ENCODE data around the gene BTG2.

Gene BTG2

DNA sequence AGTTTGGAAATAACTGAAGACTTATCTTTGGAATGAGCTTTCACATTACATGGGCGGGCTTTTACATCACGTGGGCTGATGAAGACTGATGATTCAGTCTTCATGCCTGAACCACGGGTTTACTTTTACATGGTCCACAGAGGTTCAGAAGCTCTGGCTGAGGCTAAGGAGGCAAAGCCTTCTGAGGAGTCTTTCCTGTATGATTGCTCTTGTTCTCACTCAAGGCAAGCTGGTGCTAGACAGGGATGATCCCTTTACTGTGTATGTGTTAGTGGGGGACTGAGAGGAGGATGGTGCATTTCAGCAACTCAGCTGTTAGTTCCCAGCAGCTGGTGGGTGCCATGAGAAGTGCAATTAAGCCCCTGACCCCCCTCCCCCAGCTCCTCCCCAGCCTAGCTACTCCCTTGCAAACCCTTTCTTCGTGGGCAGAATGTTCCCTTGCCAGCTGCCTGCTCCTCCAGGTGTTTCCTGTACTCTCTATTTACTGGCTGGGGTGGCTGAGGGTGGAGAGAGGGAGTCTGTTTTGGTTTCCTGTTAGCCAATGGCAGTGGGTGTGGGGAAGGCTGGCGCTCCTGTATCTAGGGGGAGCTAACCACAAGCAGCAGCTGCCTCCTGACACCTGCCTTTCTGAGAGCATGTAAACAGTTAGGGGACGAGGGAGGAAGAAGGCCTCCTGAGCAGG lies 15.4 kb downstream of the BTG2 start:
- DNase-seq = no peak

DNA sequence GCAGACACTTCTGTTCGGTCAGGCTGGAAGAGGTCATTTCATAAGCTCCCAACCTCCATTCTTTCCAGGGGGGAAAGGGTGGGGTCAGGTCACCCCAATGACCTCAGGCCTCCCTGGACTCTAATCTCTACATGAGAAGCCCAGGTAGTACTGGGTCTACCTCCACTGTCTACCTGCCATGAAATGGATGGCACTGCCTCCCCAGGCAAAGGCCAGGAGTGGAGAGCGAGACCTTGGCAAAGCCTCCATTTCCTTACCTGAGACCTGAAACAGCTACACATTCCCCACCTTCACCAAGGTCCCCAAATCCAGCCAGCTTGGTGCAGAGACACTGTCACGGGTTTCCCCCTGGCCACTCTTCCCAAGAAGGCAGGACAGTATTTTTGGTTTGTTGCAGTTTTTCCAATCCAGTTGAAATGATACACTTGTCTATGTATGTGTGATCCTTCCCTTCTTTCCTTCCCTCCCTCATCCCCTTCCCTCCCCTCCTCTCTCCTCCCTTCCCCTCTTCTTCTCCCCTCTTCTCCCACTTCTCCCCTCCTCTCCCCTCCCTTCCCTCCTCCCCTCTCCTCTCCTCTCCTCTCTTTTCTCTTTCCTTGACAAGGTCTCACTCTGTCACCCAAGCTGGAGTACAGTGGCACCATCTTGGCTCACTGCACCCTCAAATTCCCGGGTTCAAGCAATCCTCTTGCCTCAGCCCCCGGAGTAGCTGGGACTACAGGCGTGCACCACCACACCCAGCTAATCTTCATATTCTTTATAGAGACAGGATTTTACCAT lies 16.1 kb downstream of the BTG2 start:
- DNase-seq = no peak

DNA sequence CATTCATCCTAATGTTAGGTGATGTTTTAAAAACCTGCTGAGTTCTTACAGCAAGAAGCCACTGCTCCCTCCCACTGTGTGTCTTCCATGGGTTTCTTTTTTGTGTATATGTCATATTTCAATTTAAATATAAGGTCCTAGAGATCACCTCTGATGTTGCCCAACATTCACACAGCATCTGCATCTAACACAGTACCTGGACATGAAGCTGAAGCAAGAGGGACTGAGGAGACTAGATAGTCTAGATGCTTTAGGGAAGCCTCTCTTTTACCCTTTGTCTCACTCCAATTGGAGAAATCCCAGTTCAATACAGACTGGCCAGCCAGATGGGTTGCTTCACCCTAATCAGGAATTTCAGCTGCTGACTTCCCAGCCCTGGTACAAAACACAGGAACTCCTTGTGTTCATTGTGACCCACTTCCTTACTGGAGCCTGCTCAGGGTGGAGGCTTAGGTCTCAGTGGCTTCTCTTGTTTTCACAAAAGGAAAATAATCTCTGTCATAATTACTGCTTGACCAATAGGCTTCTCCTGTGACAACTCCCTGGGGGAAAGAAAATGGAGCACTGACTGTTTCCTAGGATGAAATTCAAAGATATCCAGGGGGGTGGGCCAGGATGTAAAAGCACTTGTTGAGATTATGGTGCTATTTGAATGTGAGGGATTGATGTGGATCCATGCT lies 17.3 kb downstream of the BTG2 start:
- DNase-seq = no peak

DNA sequence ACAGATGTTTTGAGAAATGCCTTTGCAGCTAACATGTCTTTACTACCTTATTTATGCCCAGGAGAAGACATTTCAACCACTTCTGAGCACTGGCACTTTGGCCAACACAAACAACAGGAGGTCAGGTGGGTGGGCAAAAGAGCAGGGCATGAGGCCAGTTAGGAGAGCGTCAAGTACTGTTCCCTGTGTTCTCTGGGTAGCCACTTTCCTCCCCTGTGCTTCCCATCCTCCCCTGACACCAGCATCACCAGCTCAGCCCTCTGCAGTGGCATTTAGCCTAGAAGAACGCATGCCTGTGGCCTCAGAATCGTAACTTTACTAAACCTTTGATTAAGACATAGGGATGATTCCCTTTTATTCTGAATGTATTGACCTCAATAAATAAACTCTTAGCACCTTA lies 18.3 kb downstream of the BTG2 start:
- no peak for DNase-seq

DNA sequence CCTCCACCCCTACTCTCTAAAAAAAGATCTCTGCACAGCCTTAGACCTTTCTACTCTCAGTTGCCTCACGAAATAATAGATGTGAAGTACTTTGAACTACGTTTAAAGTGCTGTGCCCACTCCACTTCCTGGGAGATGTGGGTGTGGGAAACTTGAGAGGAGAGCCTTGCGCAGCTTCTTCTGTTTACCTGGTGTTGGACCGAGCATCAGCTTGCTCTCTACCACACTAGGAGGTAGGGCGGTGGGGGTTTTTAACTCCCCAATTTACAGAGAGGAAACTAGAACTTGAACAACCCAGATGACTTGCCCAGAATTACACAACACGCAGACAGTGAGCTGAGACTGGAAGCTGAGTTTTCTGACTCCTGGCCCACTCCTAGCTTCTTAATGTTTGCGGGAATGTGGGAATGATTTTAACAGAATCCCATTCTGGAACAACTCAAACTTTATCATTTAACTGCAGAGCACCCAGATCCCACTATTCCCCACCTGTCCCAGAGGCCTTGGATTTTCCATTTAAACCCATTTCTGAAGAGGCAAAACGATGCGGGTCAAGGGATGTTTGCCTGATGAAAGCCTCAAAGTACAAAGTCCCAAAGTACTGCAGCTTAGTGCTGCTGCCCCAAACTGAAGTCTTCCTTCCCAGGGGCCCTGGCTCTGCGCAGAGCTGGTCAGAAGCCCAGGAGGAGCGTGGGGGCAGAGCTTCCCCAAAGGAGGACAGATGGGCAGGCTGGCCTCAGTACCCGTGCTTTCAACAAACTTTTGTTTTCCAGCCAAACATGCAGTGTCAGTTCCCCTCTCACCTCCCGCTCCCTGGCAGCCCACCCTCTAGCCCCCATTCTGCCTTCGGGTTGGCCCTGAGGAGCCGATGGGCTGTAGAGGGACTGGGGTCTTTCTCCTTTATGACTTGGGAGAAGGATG lies 19.0 kb downstream of the BTG2 start:
- DNase-seq = no peak

DNA sequence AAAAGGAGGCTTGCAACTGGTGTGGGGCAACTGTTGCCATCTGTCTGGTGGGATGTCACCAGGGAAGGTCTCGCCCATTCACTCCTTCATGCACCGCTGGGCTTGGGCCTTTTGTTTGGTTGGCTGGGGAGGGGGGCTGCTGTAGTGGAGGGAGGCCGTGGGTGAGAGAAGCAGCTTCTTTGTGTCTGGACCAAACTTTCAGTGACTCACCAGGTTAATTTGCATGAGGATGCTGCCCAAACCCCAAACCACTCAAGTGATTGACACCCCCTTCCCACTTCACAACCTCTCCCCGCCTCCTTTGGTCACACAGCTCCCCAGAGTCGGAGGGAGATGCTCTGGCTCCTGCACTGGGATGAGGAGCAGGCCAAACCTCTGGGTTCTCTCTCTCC lies 19.7 kb downstream of the BTG2 start:
- DNase-seq = no peak

DNA sequence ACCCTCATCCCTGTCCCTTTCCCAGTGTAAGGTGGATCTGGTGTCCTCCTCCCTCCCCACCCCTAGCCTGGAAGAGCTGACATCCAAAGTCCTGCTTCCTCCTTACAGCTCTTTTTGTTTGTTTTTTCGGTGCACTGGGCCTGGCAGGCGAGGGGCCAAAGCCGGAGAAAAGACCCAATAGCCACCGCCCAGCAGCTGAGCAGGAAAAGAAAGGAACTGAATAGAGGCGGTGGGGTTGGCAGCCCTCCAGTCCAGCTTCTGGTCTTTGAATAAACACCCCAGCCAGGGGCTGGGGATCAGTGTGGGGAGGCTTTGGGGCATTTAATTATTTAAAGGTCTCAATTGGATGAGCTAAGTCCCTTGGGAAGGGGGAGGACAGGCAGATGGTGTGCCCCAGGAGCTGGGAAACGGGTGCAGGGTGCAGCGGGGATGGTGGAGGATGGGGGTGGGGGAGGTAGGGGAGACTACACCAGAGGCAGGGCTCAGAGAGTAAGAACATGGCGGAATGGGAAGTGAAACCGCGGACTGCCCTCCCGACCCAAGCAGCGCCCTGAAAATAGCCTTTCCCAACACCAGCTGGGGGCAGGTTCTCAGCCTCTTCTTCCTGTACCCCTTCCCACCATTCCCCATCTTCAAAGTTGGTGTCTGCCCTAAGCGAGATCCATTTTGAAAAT lies 20.2 kb downstream of the BTG2 start:
- DNase-seq = no peak

GRCh38 chr1:203326830-203327683 lies 21.7 kb downstream of the BTG2 start:
- DNase-seq = peak; percentile 97

DNA sequence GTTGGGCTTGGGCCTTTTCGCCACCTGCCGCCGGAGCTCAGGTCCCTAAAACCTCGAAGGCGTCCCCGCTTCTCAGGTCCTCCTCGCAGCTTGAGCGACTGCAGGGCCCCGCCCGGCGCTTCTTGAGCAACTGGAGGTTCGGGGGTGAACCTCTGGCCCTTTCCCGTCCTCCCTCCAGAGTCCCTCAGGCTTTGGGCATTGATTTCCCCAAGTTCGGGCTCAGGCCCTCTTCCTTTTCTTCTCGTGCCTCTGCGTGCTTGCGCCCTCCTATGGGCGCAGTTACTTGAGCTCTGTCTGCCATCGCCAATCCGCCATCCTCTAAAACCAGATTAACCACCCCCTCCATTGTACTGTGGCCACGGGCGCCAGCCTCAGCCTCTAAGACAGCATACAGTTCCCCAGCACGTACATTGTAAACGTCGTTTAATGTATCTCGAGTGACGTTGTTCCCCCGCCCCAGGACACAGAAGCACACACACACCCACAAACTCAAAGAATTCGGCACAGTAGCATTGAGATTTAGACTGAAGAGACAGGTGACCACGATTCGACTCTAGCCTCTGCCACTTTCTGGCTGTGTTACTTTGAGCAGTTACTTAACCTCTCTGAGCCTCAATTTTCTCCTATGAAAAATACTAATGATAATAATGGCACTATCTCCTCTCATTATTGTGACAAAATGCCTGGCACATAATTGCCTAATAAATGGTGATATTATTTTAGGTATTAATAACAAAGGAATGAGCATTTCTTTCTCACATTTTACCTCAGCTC lies 22.6 kb downstream of the BTG2 start:
- DNase-seq = peak; percentile 56

DNA sequence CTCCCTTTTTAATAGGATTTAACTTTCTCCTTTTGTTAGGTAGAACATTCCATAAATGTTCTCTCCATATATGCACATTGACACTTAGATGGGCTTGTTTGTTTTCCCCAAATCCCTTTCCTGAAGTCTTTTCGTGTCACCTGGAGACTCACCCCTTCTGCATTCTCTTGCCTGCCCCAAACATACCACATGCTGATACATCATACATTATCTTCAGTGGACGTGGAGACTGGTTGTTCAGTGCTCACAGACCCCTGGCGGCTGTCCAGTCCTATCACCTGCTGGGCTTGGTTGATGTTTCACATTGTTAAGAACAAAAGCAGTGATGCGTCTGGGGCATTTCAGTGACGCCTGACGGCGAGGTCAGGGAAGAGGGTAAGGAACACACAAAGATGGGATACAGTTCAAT lies 23.4 kb downstream of the BTG2 start:
- DNase-seq = no peak

DNA sequence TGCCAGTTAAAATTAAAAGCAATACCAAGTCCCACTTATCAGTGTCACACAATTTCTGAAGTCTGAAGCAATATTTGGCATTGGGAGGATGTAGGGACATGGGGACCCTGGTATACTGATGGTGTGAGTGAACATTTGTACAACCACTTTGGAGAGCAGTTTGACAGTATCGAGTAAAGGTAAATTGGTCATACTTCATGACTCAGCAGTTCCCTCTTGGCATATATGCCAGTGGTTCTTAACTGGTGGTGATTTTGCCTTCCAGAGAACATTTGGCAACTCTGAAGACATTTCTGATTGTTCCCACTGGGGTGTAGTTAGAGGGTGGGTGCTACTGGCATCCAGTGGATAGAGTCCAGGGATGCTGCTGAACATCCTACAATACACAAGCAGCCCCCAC lies 25.9 kb downstream of the BTG2 start:
- DNase-seq = no peak

DNA sequence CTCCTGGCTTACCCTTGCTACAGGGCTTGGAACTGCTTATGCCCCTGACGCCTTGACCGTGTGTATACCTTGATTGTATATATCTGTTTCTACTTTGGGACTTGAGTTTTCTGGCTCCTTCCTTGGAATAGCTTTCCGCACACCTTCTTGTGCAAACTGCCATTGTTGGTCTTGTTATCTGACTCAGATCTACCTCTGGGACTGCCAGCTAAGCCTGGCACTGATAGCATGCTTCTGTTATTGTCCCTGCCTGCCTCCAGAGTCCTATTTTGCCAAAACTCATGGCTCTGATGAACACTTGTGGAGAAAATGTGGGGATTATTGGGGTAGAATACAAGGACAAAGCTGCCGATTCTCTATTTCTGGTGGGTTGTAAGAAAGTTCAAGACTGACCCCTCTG lies 30.2 kb downstream of the BTG2 start:
- no peak for DNase-seq

DNA sequence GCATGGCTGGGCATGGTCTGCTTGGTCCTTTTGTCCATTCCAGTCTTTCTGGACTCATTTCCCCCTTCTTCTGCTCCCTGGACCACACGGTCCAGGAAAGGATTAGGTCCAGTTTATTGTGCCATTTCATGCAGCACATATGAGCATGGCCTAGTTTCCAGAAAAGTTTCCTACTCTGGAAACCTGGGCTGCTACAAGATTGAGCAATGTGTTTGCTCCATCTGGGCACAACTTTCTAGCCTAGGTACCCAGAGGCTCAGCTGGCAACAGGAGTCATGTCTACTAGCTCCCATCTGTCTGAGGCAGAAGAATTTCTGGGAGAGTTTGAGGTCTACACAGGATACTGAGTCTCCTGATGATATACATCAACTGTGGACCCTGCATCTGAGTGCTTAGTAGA lies 30.8 kb downstream of the BTG2 start:
- no peak for DNase-seq

DNA sequence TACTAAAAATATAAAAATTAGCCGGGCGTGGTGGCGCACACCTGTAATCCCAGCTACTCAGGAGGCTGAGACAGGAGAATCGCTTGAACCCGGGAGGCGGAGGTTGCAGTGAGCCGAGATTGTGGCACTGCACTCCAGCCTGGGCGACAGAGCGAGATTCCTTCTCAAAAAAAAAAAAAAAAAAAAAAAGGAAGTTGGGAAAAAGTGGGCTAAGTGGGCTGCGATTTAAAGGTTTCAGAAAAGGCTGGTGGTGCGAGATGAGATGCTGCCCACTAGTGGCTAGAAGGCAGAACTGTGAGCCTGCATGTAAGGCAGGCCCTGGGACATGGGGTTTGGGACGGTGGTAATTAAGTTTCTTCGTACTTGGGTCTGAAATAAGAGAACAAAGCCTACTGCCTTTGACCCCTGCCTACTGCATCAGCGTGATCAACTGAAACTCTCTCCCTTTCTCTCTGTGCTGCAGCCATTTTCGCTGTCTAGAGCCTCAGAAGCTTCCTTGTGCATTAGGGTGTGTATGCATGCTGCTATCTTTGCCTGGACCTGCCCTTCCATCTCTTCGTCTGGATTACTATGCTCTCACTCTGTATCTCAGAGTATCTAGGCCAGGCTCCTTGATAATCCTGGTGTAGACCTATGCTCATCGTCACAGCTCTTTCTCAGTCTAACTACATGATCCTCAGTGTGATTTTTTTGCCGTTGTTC lies 33.2 kb downstream of the BTG2 start:
- DNase-seq = no peak

- no peak for DNase-seq
Observed at GRCh38 chr1:203340112-203340790, 34.9 kb downstream of the BTG2 start.

DNA sequence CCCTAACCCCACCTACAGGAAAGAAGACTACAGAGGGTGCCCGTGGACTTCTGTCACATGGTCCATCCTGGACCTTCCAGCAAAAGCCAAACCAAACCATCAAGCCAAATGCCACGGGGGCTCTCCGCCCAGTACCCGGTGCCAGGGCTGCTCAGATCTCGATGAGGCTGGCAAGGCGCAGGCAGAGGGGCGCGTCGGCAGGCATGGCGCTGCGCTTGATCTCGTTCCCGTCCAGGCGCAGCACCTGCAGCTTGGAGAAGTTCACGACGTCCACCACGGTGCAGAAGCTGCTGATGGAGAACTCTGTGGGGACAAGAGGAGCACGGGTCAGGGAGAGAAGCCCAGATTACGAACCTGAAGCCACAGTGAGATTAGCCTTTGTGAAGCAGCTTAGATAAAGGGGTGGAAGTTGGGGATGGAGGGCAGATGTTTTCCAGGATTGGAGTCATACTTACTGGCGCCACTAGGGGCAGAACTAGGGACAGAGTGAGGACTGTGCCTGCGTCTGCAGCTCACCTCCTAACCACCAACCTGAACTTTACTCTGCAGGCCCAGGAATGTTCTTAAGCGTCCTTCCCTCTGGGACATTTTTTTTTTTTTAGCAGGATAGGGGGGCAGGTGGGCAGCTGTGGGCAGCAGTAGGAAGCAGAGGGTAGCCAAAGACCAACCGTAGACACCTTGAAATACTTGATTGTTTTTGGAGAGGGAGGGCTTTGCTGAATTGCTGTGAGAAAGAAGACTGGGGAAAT lies 37.0 kb downstream of the BTG2 start:
- no peak for DNase-seq

- DNase-seq = no peak
Observed at GRCh38 chr1:203343956-203344754, 38.8 kb downstream of the BTG2 start.

Measured in activated gamma-delta T cell (primary cell).